ENCODE results near the gene DRD4.

Gene DRD4

DNA sequence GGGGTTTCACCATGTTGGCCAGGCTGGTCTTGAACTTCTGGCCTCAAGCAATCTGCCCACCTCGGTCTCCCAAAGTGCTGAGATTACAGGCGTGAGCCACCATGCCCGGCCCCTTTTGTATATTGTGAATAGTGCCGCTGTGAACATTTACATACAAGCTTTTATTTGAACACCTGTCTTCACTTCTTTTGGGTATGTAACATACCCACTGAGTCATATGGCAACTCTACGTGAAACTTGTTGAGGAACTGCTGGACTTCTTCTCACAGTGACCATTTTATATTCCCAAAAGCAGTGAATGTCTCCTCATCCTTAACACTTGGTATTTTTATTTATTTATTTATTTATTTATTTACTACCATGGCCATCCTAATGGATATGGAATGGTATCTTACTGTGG is 6.2 kb upstream of the DRD4 start:
- no peaks in the 10 kb centered on the region for H3K27me3 ChIP-seq (ENCODE audit: control insufficient read depth in 1 of 2, insufficient read depth in 2 of 2, low read length in 2 of 2)
- no peaks in the 10 kb centered on the region for H3K36me3 ChIP-seq (ENCODE audit: control insufficient read depth in 1 of 2, insufficient read depth in 2 of 2, low read length in 2 of 2)
- H3K4me1 ChIP-seq (ENCODE audit: control insufficient read depth in 1 of 2, insufficient read depth in 2 of 2, low read length in 2 of 2) = peaks cover 3 to 5% of the 10 kb centered on the region in 2 donors
- H3K27ac ChIP-seq (ENCODE audit: low read depth, low read length) = no peak overlapping the region
- no peak overlapping the region for H3K9ac ChIP-seq (ENCODE audit: low read depth in 1 of 2, low read length in 2 of 2)
- H3K4me3 ChIP-seq (ENCODE audit: low read depth in 1 of 2, low read length in 2 of 2) = no peak overlapping the region
- no peaks in the 10 kb centered on the region for H3K9me3 ChIP-seq (ENCODE audit: control insufficient read depth in 1 of 2, low read length in 2 of 2)

DNA sequence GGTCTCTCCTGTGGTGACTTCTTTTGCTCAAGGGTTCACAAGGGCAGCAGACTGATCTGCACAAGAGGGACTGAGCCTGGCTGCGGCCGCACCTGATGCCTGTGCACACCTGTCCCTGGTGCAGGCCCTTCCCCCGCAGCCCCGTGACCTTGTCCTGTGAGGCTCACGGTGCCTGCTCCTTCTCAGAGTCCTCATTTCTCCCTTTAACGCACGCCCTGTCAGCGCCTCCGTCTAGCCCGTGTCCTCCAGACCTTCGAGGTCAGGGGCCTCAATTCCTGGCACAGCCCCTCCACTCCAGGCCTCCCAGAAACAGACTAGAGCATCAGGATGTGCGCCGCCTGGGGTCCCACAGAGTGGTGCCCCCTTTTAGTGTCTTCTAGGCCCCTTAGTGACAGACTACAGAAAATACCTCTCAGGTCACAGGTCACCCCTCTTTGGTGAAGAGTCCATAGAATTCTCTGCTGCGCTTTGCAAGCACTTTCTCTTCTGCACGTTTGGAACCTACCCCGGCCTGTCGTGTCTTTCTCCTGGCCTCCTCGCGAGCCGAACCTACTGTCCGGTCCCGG is 1.0 kb upstream of the DRD4 start:
- H3K27ac ChIP-seq (ENCODE audit: low read depth, low read length) = no peak overlapping the region
- no peak overlapping the region for H3K9ac ChIP-seq (ENCODE audit: low read depth in 1 of 2, low read length in 2 of 2)
- H3K36me3 ChIP-seq (ENCODE audit: control insufficient read depth in 1 of 2, insufficient read depth in 2 of 2, low read length in 2 of 2) = no peaks in the 10 kb centered on the region
- H3K27me3 ChIP-seq (ENCODE audit: control insufficient read depth in 1 of 2, insufficient read depth in 2 of 2, low read length in 2 of 2) = peaks cover 17 to 20% of the 10 kb centered on the region in 2 donors
- no peak overlapping the region for H3K4me3 ChIP-seq (ENCODE audit: low read depth in 1 of 2, low read length in 2 of 2)
- peaks cover 6 to 7% of the 10 kb centered on the region in 2 donors for H3K4me1 ChIP-seq (ENCODE audit: control insufficient read depth in 1 of 2, insufficient read depth in 2 of 2, low read length in 2 of 2)
- no peaks in the 10 kb centered on the region for H3K9me3 ChIP-seq (ENCODE audit: control insufficient read depth in 1 of 2, low read length in 2 of 2)

DNA sequence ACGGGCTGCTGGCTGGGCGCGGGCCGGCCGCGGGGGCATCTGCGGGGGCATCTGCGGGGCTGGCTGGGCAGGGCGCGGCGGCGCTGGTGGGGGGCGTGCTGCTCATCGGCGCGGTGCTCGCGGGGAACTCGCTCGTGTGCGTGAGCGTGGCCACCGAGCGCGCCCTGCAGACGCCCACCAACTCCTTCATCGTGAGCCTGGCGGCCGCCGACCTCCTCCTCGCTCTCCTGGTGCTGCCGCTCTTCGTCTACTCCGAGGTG is 194 bp downstream of the DRD4 start:
- H3K9ac ChIP-seq (ENCODE audit: low read depth in 1 of 2, low read length in 2 of 2) = no peak overlapping the region
- no peaks in the 10 kb centered on the region for H3K9me3 ChIP-seq (ENCODE audit: control insufficient read depth in 1 of 2, low read length in 2 of 2)
- peaks cover 17 to 20% of the 10 kb centered on the region in 2 donors for H3K27me3 ChIP-seq (ENCODE audit: control insufficient read depth in 1 of 2, insufficient read depth in 2 of 2, low read length in 2 of 2)
- no peak overlapping the region for H3K27ac ChIP-seq (ENCODE audit: low read depth, low read length)
- H3K4me3 ChIP-seq (ENCODE audit: low read depth in 1 of 2, low read length in 2 of 2) = peak overlapping the region in 1 of 2 donors; percentile 36
- H3K36me3 ChIP-seq (ENCODE audit: control insufficient read depth in 1 of 2, insufficient read depth in 2 of 2, low read length in 2 of 2) = no peaks in the 10 kb centered on the region
- H3K4me1 ChIP-seq (ENCODE audit: control insufficient read depth in 1 of 2, insufficient read depth in 2 of 2, low read length in 2 of 2) = peaks cover 6 to 7% of the 10 kb centered on the region in 2 donors

DNA sequence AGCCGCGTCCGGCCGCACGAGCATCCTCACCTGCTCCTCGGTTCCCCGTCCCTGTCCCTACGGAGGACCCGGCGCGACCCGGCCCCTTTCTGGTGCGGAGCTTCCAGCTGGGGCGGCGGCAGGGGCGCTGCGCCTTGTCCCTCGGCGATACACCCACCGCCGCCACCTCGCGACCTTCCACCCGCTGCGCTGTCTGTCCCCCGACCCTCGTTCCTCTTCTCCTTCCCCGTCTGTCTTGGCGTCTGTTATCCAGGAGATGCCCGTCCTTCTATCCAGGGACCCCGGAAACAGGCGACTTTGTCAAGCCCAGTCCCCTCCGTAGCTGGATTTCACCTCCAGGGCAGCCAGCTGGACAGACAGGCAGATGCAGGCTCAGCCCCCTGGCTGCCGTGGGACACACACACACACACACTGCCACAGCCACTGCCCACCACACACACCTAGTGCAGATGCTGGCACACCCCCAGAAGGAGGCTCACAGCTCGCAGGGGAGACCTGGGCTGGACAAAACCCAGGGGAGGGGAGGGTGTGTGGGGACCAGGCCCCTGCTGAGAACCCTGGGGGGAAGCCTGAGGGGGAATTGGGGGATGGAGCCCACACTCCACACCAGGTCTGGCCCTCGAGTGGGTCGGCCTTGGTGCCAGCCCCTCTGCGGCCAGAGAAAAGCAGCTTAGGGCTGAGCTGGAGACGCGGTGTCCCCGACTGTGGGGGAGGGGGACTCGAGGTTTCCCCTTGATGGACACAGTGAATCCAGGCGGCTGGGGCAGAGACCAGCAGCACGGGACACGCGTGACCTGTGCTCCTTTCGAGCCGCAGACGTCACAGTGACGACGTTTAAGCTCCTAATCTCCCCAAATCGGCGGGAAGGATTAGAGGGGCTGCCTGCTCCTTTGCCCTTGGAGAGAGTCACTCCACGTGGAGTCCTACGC is 788 bp downstream of the DRD4 start:
- Histone ChIP-seq H3K9ac (ENCODE audit: low read depth in 1 of 2, low read length in 2 of 2) (no peak overlapping the region), H3K4me3 (ENCODE audit: low read depth in 1 of 2, low read length in 2 of 2) (peak overlapping the region in 1 of 2 donors; percentile 36), H3K4me1 (ENCODE audit: control insufficient read depth in 1 of 2, insufficient read depth in 2 of 2, low read length in 2 of 2) (peaks cover 6 to 7% of the 10 kb centered on the region in 2 donors), H3K36me3 (ENCODE audit: control insufficient read depth in 1 of 2, insufficient read depth in 2 of 2, low read length in 2 of 2) (no peaks in the 10 kb centered on the region), H3K9me3 (ENCODE audit: control insufficient read depth in 1 of 2, low read length in 2 of 2) (no peaks in the 10 kb centered on the region), H3K27me3 (ENCODE audit: control insufficient read depth in 1 of 2, insufficient read depth in 2 of 2, low read length in 2 of 2) (peaks cover 17 to 20% of the 10 kb centered on the region in 2 donors), H3K27ac (ENCODE audit: low read depth, low read length) (no peak overlapping the region)

DNA sequence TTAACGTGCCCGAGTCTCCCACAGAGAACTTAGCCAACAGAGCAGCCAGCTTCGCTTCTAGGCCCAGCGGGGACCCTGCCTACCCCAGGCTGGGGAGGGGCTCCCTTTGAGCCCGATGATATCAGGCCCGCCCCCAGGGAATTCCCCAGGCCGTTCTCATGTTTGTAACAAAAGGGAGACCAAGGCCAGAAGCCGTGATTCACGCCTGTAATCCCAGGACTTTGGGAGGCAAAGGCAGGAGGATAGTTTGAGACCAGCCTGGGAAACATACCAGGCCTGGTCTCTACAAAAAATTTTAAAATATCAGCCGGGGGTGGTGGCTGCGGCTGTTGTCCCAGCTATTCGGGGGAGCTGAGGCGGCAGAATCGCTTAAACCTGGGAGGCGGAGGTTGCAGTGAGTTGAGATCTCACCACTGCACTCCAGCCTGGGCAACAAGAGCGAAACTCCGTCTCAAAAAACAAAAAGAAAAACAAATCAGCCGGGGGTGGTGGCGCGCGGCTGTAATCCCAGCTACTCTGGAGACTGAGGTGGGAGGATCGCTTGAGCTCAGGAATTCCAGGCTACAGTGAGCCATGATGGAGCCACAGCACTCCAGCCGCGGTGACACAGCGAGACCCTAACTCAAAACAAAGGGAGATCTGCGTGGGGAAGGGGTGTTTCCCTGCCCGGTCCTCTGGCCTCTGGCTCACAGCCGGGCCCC is 1.7 kb downstream of the DRD4 start:
- peaks cover 17 to 20% of the 10 kb centered on the region in 2 donors for H3K27me3 ChIP-seq (ENCODE audit: control insufficient read depth in 1 of 2, insufficient read depth in 2 of 2, low read length in 2 of 2)

DNA sequence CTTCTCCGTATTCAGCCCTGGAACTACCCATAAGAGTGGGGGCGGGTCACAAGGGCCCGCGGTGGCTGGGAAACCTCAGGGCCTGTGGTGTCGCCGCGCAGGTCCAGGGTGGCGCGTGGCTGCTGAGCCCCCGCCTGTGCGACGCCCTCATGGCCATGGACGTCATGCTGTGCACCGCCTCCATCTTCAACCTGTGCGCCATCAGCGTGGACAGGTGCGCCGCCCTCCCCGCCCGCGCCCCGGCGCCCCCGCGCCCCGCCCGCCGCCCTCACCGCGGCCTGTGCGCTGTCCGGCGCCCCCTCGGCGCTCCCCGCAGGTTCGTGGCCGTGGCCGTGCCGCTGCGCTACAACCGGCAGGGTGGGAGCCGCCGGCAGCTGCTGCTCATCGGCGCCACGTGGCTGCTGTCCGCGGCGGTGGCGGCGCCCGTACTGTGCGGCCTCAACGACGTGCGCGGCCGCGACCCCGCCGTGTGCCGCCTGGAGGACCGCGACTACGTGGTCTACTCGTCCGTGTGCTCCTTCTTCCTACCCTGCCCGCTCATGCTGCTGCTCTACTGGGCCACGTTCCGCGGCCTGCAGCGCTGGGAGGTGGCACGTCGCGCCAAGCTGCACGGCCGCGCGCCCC is 2.4 kb downstream of the DRD4 start:
- Histone ChIP-seq H3K4me1 (ENCODE audit: control insufficient read depth in 1 of 2, insufficient read depth in 2 of 2, low read length in 2 of 2) (peaks cover 6 to 7% of the 10 kb centered on the region in 2 donors), H3K36me3 (ENCODE audit: control insufficient read depth in 1 of 2, insufficient read depth in 2 of 2, low read length in 2 of 2) (peaks cover 0 to 11% of the 10 kb centered on the region in 2 donors), H3K4me3 (ENCODE audit: low read depth in 1 of 2, low read length in 2 of 2) (no peak overlapping the region), H3K9ac (ENCODE audit: low read depth in 1 of 2, low read length in 2 of 2) (no peak overlapping the region), H3K27ac (ENCODE audit: low read depth, low read length) (no peak overlapping the region), H3K9me3 (ENCODE audit: control insufficient read depth in 1 of 2, low read length in 2 of 2) (no peaks in the 10 kb centered on the region), H3K27me3 (ENCODE audit: control insufficient read depth in 1 of 2, insufficient read depth in 2 of 2, low read length in 2 of 2) (peaks cover 17 to 20% of the 10 kb centered on the region in 2 donors)

More for the DNA sequence above, 1.7 kb downstream of the DRD4 start:
- Histone ChIP-seq H3K9me3 (ENCODE audit: control insufficient read depth in 1 of 2, low read length in 2 of 2) (no peaks in the 10 kb centered on the region), H3K27ac (ENCODE audit: low read depth, low read length) (no peak overlapping the region), H3K36me3 (ENCODE audit: control insufficient read depth in 1 of 2, insufficient read depth in 2 of 2, low read length in 2 of 2) (peaks cover 0 to 5% of the 10 kb centered on the region in 2 donors), H3K4me3 (ENCODE audit: low read depth in 1 of 2, low read length in 2 of 2) (no peak overlapping the region), H3K4me1 (ENCODE audit: control insufficient read depth in 1 of 2, insufficient read depth in 2 of 2, low read length in 2 of 2) (peaks cover 6 to 7% of the 10 kb centered on the region in 2 donors), H3K9ac (ENCODE audit: low read depth in 1 of 2, low read length in 2 of 2) (no peak overlapping the region)

DNA sequence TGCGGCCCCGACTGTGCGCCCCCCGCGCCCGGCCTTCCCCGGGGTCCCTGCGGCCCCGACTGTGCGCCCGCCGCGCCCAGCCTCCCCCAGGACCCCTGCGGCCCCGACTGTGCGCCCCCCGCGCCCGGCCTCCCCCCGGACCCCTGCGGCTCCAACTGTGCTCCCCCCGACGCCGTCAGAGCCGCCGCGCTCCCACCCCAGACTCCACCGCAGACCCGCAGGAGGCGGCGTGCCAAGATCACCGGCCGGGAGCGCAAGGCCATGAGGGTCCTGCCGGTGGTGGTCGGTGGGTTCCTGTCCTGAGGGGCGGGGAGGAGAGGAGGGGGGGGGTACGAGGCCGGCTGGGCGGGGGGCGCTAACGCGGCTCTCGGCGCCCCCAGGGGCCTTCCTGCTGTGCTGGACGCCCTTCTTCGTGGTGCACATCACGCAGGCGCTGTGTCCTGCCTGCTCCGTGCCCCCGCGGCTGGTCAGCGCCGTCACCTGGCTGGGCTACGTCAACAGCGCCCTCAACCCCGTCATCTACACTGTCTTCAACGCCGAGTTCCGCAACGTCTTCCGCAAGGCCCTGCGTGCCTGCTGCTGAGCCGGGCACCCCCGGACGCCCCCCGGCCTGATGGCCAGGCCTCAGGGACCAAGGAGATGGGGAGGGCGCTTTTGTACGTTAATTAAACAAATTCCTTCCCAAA is 3.1 kb downstream of the DRD4 start:
- peaks cover 0 to 13% of the 10 kb centered on the region in 2 donors for H3K36me3 ChIP-seq (ENCODE audit: control insufficient read depth in 1 of 2, insufficient read depth in 2 of 2, low read length in 2 of 2)
- no peak overlapping the region for H3K4me3 ChIP-seq (ENCODE audit: low read depth in 1 of 2, low read length in 2 of 2)
- H3K27ac ChIP-seq (ENCODE audit: low read depth, low read length) = no peak overlapping the region
- no peaks in the 10 kb centered on the region for H3K9me3 ChIP-seq (ENCODE audit: control insufficient read depth in 1 of 2, low read length in 2 of 2)
- H3K9ac ChIP-seq (ENCODE audit: low read depth in 1 of 2, low read length in 2 of 2) = no peak overlapping the region
- H3K27me3 ChIP-seq (ENCODE audit: control insufficient read depth in 1 of 2, insufficient read depth in 2 of 2, low read length in 2 of 2) = peaks cover 17 to 20% of the 10 kb centered on the region in 2 donors
- peaks cover 6 to 7% of the 10 kb centered on the region in 2 donors for H3K4me1 ChIP-seq (ENCODE audit: control insufficient read depth in 1 of 2, insufficient read depth in 2 of 2, low read length in 2 of 2)

DNA sequence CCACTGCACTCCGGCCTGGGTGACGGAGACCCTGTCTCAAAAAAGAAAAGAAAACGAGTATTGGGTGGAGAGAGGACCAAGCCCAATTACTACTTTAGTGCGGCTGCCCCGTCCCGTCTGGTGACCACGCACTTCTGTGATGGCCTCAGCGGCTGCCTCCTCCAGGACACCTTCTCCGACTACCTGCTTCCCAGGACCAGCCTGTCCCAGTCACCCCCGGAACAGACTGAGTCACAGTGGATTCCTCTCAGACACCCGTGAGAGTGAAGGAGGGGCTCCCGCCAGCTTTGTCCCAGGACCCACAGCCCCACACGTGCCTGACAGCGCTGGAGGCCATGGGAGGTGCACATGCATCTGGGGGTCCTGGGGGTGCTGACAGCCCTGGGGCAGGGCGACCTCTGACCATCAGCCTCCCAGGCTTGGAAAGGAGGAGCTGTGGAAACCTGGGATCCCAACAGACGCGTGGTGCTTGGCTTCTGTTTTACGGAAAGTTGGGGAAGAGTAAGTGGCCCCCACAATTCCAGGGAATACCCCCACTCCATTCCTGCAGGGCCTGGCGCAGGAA is 4.8 kb downstream of the DRD4 start:
- Histone ChIP-seq H3K9me3 (ENCODE audit: control insufficient read depth in 1 of 2, low read length in 2 of 2) (no peaks in the 10 kb centered on the region), H3K36me3 (ENCODE audit: control insufficient read depth in 1 of 2, insufficient read depth in 2 of 2, low read length in 2 of 2) (peaks cover 0 to 13% of the 10 kb centered on the region in 2 donors), H3K4me3 (ENCODE audit: low read depth in 1 of 2, low read length in 2 of 2) (no peak overlapping the region), H3K27me3 (ENCODE audit: control insufficient read depth in 1 of 2, insufficient read depth in 2 of 2, low read length in 2 of 2) (peaks cover 17 to 20% of the 10 kb centered on the region in 2 donors), H3K27ac (ENCODE audit: low read depth, low read length) (no peak overlapping the region), H3K4me1 (ENCODE audit: control insufficient read depth in 1 of 2, insufficient read depth in 2 of 2, low read length in 2 of 2) (peaks cover 6 to 7% of the 10 kb centered on the region in 2 donors), H3K9ac (ENCODE audit: low read depth in 1 of 2, low read length in 2 of 2) (no peak overlapping the region)

DNA sequence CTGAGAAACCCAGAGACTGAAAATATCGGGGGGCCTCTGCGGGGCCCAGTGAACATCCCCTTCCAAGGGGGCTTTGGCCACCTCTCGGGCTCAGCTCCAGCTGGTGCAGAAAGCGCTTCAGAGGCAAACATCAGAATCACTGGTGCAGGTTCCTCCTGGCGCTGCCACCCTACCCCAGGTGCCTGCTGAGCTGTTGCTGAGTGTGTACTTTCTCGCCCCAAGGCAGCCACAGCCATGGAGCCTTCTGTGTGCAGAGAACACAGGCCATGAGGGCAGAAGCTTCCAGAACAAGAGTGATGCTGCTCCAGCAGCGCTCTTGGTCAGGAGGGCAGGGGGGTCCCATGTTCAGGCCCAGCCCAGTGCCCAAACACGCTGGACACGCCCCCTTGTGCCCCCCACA is 6.3 kb downstream of the DRD4 start:
- Histone ChIP-seq H3K27ac (ENCODE audit: low read depth, low read length) (no peak overlapping the region), H3K4me3 (ENCODE audit: low read depth in 1 of 2, low read length in 2 of 2) (no peak overlapping the region), H3K36me3 (ENCODE audit: control insufficient read depth in 1 of 2, insufficient read depth in 2 of 2, low read length in 2 of 2) (peaks cover 0 to 13% of the 10 kb centered on the region in 2 donors), H3K9me3 (ENCODE audit: control insufficient read depth in 1 of 2, low read length in 2 of 2) (no peaks in the 10 kb centered on the region), H3K27me3 (ENCODE audit: control insufficient read depth in 1 of 2, insufficient read depth in 2 of 2, low read length in 2 of 2) (peaks cover 7 to 8% of the 10 kb centered on the region in 2 donors), H3K4me1 (ENCODE audit: control insufficient read depth in 1 of 2, insufficient read depth in 2 of 2, low read length in 2 of 2) (no peaks in the 10 kb centered on the region), H3K9ac (ENCODE audit: low read depth in 1 of 2, low read length in 2 of 2) (no peak overlapping the region)
